ENCODE measurements around the gene TOMM40. TPM values are rescaled to one million over a fixed set of nuclear protein-coding genes. Genes with fewer than 3 reads are reported as not detected.

The TOMM40 gene
- total RNA-seq, 3 donors from 2014 or later = 47.9 to 82.6 (median 53.5) TPM

DNA sequence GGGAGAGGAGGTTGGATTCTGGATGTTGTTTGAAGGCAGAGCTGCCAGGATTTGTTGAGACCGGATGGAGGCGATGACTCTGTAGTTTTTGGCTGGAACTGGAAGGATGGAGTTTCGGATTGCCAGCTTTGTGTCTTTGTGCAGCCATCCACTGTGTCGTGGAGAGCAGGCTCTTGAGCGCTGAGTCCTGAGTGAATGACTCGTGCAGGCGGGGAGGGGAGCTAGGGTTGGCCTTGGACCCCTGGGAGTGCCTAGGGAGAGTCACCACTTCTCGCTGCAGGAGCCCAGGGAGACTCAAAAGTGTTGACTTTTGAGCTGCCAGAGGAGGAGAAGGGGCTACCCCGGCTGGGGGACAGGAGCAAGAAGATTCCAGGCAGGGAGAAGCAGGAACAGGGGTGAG, 3.9 kb downstream of the TOMM40 start:
- ATAC-seq = no peak

DNA sequence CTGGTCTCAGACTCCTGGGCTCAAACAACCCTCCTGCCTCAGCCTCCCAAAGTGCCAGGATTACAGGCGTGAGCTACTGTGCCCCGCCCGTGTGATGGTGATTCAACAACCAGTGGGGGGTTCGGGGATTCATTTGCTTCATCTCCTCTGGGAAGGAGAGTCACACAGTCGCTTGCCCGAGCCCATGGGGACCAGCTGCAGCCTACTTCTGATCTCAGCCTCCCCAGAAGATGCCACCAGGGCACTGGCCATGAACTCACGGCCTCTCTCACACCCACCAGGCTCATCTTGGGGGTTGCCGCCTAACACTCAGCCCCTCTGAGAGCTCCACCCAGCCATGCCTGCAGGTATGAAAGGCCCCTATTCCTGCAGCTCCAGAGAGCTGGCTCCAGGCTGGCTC, 6.8 kb downstream of the TOMM40 start:
- Histone ChIP-seq H3K4me3 (no peak overlapping the region), H3K4me1 (ENCODE audit: low read depth) (no peaks in the 10 kb centered on the region), H3K36me3 (ENCODE audit: low read depth) (no peaks in the 10 kb centered on the region), H3K9me3 (no peaks in the 10 kb centered on the region)
- intact Hi-C loops (cut with DNase I, micrococcal nuclease) = no loop called here
- ATAC-seq (no peak), DNase-seq (no peak)
- no peak for TF ChIP-seq CTCF (IDR thresholded peaks at IDR 0.05)

More for the DNA sequence above, 3.9 kb downstream of the TOMM40 start:
- Histone ChIP-seq H3K36me3 (ENCODE audit: low read depth) (peaks cover 8% of the 10 kb centered on the region), H3K4me3 (no peak overlapping the region), H3K9me3 (no peaks in the 10 kb centered on the region), H3K4me1 (ENCODE audit: low read depth) (peaks cover 11% of the 10 kb centered on the region)
- DNase-seq = no peak
- TF ChIP-seq CTCF (IDR thresholded peaks at IDR 0.05) = no peak
- intact Hi-C loops (cut with DNase I, micrococcal nuclease) = no loop called here

DNA sequence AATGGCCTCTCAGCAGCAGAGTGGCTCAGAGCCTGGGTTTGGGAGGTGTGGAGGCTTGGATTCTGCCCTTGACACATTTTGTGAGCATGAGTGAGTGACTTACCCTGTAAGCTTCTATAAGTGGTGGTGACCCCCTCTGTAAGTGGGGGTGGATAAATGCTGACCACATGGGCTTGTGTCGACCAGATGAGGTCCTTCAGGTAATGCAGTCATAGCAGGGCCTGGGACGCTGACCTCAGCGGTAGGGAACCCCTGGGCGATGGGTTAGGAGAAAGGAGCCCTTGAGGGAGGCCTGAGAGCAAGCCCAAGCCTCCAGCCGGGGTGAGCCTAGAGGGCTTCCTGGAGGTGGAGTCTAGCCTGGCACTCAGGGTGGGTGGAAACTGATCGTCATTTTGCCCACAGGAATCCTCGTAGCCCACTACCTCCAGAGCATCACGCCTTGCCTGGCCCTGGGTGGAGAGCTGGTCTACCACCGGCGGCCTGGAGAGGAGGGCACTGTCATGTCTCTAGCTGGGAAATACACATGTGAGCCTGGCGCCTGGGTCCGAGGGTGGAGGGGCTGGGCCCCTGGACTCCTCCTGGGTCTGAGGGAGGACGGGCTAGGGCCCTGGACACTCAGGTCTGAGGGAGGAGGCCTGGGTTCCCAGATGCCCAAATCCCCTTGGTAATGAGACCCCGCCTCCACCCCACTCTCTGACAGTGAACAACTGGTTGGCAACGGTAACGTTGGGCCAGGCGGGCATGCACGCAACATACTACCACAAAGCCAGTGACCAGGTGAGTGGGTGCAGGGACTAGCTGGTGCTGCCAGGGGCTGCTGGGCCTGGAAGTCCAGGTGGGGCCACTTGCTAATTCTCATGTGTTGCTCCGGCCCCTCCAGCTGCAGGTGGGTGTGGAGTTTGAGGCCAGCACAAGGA, 9.5 kb downstream of the TOMM40 start:
- intact Hi-C loops (cut with DNase I, micrococcal nuclease) = no loop called here

DNA sequence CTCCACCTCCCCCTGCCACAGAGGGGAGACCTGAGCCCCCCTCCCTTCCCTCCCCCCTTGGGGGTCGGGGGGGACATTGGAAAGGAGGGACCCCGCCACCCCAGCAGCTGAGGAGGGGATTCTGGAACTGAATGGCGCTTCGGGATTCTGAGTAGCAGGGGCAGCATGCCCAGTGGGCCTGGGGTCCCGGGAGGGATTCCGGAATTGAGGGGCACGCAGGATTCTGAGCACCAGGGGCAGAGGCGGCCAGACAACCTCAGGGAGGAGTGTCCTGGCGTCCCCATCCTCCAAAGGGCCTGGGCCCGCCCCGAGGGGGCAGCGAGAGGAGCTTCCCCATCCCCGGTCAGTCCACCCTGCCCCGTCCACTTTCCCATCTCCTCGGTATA, 12.2 kb downstream of the TOMM40 start:
- peak in 1 of 3 donors; percentile 33 for DNase-seq
- intact Hi-C loops (cut with DNase I, micrococcal nuclease) = no loop called here
- Histone ChIP-seq H3K4me3 (no peak overlapping the region), H3K9me3 (no peaks in the 10 kb centered on the region), H3K36me3 (ENCODE audit: low read depth) (no peaks in the 10 kb centered on the region), H3K4me1 (ENCODE audit: low read depth) (peaks cover 6% of the 10 kb centered on the region)
- ATAC-seq = no peak
- no peak for TF ChIP-seq CTCF (IDR thresholded peaks at IDR 0.05)

More for the DNA sequence above, 9.5 kb downstream of the TOMM40 start:
- peak in 1 of 3 donors; percentile 12 for DNase-seq
- Histone ChIP-seq H3K9me3 (no peaks in the 10 kb centered on the region), H3K4me3 (no peak overlapping the region), H3K36me3 (ENCODE audit: low read depth) (no peaks in the 10 kb centered on the region), H3K4me1 (ENCODE audit: low read depth) (peaks cover 3% of the 10 kb centered on the region)
- ATAC-seq = no peak
- no peak for TF ChIP-seq CTCF (IDR thresholded peaks at IDR 0.05)

- intact Hi-C loops (cut with DNase I, micrococcal nuclease) = no loop called here
- ATAC-seq = peak; percentile 82
- TF ChIP-seq CTCF (IDR thresholded peaks at IDR 0.05) = peak; percentile 99
- Histone ChIP-seq H3K9me3 (no peaks in the 10 kb centered on the region), H3K36me3 (ENCODE audit: low read depth) (no peaks in the 10 kb centered on the region), H3K4me3 (no peak overlapping the region), H3K4me1 (ENCODE audit: low read depth) (peaks cover 6% of the 10 kb centered on the region)
- peak; percentile 71 to 86 (median 85) for DNase-seq
Measured at GRCh38 chr19:44903602-44904425, 12.8 kb downstream of the TOMM40 start.

All from mucosa of descending colon (tissue), 3 donors.